Subcutaneous adipose tissue (tissue), 4 donors: ENCODE results near the gene NR3C2. TPM values are rescaled to one million over a fixed set of nuclear protein-coding genes. Genes with fewer than 3 reads are reported as not detected.

Source experiments
- CTCF ChIP-seq: fragments of 450-650 bp; IDR thresholded peaks from one replicate; pipeline ENCODE4 v1.5.1; 2016; ENCODE audit warnings: low read depth, mild to moderate bottlenecking, control low read depth, antibody characterized with exemption, moderate library complexity
- total RNA-seq, 4 donors: library from RNA; depleted of rRNA; stranded (reverse); fragments of >200 nt; gene quantifications; one replicate each; pipeline ENCODE4 v1.1.0, GENCODE V29; 2016

The NR3C2 gene
- total RNA-seq, 4 donors from 2014 or later = 7.5 to 17.0 (median 8.9) TPM

GRCh38 chr4:148349153-148349552 is 93.1 kb downstream of the NR3C2 start:
- TF ChIP-seq CTCF = no peak

GRCh38 chr4:148346657-148347056 is 95.6 kb downstream of the NR3C2 start:
- TF ChIP-seq CTCF = no peak

GRCh38 chr4:148345509-148345908 is 96.7 kb downstream of the NR3C2 start:
- TF ChIP-seq CTCF = no peak

- TF ChIP-seq CTCF = no peak
Measured at GRCh38 chr4:148344941-148345340, 97.3 kb downstream of the NR3C2 start.

- TF ChIP-seq CTCF = no peak
Measured at GRCh38 chr4:148344352-148344751, 97.9 kb downstream of the NR3C2 start.

DNA sequence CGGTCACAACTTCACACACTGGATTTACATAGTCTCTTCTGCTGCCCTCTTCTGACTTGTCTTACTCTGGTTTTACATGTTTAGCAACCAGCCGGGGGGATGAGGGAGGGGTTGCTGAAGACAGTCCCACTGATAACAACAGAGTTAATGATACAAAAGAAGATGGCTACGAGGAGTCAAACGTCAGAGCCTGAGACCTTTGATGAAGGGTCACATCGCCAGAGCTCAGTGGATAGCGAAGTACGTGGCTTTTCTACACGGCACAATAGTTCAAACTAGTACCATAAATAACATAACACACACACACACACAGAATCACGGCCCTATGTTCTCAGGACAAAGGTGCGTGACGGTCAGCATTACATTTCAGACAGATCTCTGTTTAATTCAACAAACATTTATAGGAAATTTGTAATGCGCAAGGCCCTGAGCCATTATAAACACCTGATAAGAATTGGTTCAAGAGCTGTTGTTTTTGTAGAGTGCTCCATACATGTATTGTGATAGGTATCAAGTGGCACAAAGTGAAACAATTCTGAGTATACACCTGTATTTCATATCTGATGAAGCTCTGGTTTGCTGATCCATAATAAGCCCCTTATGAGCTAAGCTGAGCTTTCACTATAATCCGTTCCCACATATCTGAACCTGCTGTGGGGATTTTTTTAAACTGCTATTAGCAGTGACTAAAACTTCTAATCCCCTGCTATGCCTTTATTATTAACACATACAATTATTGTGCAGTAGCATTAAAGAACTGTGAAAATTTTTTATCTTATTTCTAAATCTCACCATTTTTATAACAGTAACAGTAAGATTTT is 100.0 kb downstream of the NR3C2 start:
- no peak for TF ChIP-seq CTCF

- TF ChIP-seq CTCF = no peak
Measured at GRCh38 chr4:148335133-148335532, 107.1 kb downstream of the NR3C2 start.
